GM11168 (cell line): ENCODE measurements around the gene HSD17B8.
"Not testable (repeated sequence)": the region's sequence is repeated elsewhere in the genome, so short reads cannot be mapped to it uniquely, and the experiment has no call there.

ENCODE experiments used
- in situ Hi-C: fragments of 300-500 bp; cut with MboI; formaldehyde crosslinking; loops from one replicate; pipeline ENCODE4 v1.12.0; 2022; ENCODE audit warnings: low sequenced_read_pairs; ENCODE audit not compliant: unreplicated experiment

Gene HSD17B8

GRCh38 chr6:33226503-33227120 is 22.2 kb downstream of the HSD17B8 start:
- in situ Hi-C loops, result not testable (repeated sequence)

GRCh38 chr6:33235221-33235634 is 30.8 kb downstream of the HSD17B8 start:
- in situ Hi-C loops, result no loop called here

GRCh38 chr6:33236328-33236727 is 31.9 kb downstream of the HSD17B8 start:
- in situ Hi-C loops, result no loop called here

- in situ Hi-C loops, result no loop called here
Observed at GRCh38 chr6:33236852-33237251, 32.4 kb downstream of the HSD17B8 start.

GRCh38 chr6:33237741-33238140 is 33.3 kb downstream of the HSD17B8 start:
- in situ Hi-C loops, result no loop called here

- in situ Hi-C loops, result no loop called here
Observed at GRCh38 chr6:33241968-33242367, 37.5 kb downstream of the HSD17B8 start.

- in situ Hi-C loops, result no loop called here
Observed at GRCh38 chr6:33243476-33243875, 39.0 kb downstream of the HSD17B8 start.

- in situ Hi-C loops, result loop anchor here (5.0 kb wide), 1 partner anchor 81 kb away; no protein-coding TSS in a partner anchor
Observed at GRCh38 chr6:33247977-33248642, 43.7 kb downstream of the HSD17B8 start.

GRCh38 chr6:33248643-33248931 is 44.1 kb downstream of the HSD17B8 start:
- in situ Hi-C loops, result loop anchor here (5.0 kb wide), 1 partner anchor 81 kb away; no protein-coding TSS in a partner anchor

GRCh38 chr6:33248932-33249731 is 44.7 kb downstream of the HSD17B8 start:
- in situ Hi-C loops, result loop anchor here (5.0 kb wide), 1 partner anchor 82 kb away; no protein-coding TSS in a partner anchor

GRCh38 chr6:33249732-33250630 is 45.5 kb downstream of the HSD17B8 start:
- in situ Hi-C loops, result loop anchor here (5.0 kb wide), 1 partner anchor 83 kb away; no protein-coding TSS in a partner anchor

GRCh38 chr6:33250731-33251130 is 46.3 kb downstream of the HSD17B8 start:
- in situ Hi-C loops, result no loop called here

GRCh38 chr6:33251395-33252012 is 47.0 kb downstream of the HSD17B8 start:
- in situ Hi-C loops, result no loop called here

- in situ Hi-C loops, result no loop called here
Observed at GRCh38 chr6:33252759-33253158, 48.3 kb downstream of the HSD17B8 start.

- in situ Hi-C loops, result no loop called here
Observed at GRCh38 chr6:33254591-33254990, 50.1 kb downstream of the HSD17B8 start.
